Progenitor cell of endocrine pancreas (in vitro differentiated cells): ENCODE data around the gene TOM1L1. TPM values are rescaled to one million over a fixed set of nuclear protein-coding genes. Genes with fewer than 3 reads are reported as not detected.
A peak's percentile ranks its signal among the peaks of the same experiment; 100 is the strongest.

Source experiments
- DNase-seq: peaks from one replicate; pipeline ENCODE4 v3.0.0; 2021; ENCODE audit warnings: low spot score; ENCODE audit not compliant: unreplicated experiment
- H3K27ac Mint-ChIP-seq: 2 replicates; pipeline ENCODE4 v1.8.0; 2021; ENCODE audit warnings: mild to moderate bottlenecking, moderate library complexity, mixed read lengths
- H3K27me3 Mint-ChIP-seq: 2 replicates; pipeline ENCODE4 v1.8.0; 2021; ENCODE audit warnings: mixed read lengths
- H3K36me3 Mint-ChIP-seq: 2 replicates; pipeline ENCODE4 v1.8.0; 2022; ENCODE audit warnings: mixed read lengths; ENCODE audit not compliant: insufficient read depth
- H3K4me1 Mint-ChIP-seq: 2 replicates; pipeline ENCODE4 v1.8.0; 2021; ENCODE audit warnings: low read depth, mixed read lengths
- H3K4me3 Mint-ChIP-seq: 2 replicates; pipeline ENCODE4 v1.8.0; 2021; ENCODE audit warnings: low read depth, mild to moderate bottlenecking, moderate library complexity, mixed read lengths
- H3K9me3 Mint-ChIP-seq: 2 replicates; pipeline ENCODE4 v1.8.0; 2021; ENCODE audit warnings: low read depth, mixed read lengths
- total RNA-seq: library from RNA; stranded (reverse); gene quantifications from 2 replicates; pipeline ENCODE4 v1.2.1, GENCODE V29; 2021
- TF ChIP-seq, protein P1 (sequence below): fragments of 200-600 bp; sonication (generic); IDR thresholded peaks from one replicate; pipeline ENCODE4 v1.5.0; 2021; ENCODE audit warnings: antibody characterized with exemption, mild to moderate bottlenecking; ENCODE audit not compliant: unreplicated experiment

TOM1L1 gene
- total RNA-seq, 1 donor from 2014 or later = 83.1 TPM

DNA sequence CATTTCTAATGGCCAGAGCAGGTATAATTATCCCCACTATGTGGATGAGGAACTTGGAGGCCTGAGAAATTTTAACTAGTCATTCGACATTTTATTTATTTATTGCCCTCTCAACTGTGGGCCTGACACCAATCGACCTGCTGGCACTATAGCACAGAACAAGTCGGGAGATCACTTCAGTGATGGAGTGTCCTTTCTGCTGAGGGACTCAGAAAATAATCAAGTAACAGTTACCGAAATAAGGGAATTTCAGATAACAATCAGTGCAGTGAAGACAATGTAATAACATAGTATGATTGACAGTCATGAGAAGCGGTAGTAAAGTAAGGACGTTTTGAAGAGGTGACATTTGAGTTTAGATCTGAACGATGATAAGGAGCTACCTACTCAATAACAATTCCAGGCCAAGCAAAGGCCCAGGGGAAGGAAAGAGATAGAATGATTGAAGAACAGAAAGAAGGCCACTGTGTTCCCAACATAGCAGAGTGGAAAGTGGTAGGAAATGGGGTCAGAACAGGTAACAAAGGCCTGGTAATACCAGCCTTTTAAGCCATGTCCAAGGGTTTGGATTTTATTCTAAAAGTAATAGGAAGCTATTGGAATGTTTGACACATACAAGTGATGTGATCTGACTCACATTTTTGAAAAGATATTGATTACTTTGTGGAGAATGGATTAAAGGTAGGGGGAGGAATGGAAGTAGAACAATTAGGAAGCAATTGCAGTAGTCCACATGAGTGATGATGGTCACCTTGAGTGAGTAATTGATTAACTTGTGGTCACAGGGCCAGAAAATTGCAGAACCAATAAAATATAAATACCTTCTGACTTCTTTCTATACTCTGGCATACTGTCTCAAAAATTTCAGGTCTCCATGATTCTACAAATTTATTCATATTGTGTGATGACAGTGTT is 69.3 kb downstream of the TOM1L1 start:
- H3K27me3 Mint-ChIP-seq = no peaks in the 10 kb centered on the region
- TF ChIP-seq, protein P1, sequence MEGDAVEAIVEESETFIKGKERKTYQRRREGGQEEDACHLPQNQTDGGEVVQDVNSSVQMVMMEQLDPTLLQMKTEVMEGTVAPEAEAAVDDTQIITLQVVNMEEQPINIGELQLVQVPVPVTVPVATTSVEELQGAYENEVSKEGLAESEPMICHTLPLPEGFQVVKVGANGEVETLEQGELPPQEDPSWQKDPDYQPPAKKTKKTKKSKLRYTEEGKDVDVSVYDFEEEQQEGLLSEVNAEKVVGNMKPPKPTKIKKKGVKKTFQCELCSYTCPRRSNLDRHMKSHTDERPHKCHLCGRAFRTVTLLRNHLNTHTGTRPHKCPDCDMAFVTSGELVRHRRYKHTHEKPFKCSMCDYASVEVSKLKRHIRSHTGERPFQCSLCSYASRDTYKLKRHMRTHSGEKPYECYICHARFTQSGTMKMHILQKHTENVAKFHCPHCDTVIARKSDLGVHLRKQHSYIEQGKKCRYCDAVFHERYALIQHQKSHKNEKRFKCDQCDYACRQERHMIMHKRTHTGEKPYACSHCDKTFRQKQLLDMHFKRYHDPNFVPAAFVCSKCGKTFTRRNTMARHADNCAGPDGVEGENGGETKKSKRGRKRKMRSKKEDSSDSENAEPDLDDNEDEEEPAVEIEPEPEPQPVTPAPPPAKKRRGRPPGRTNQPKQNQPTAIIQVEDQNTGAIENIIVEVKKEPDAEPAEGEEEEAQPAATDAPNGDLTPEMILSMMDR = no peak
- H3K4me1 Mint-ChIP-seq = peaks cover 30% of the 10 kb centered on the region
- peak overlapping the region; percentile 75 for H3K27ac Mint-ChIP-seq
- no peak overlapping the region for H3K4me3 Mint-ChIP-seq
- peaks cover 10% of the 10 kb centered on the region for H3K36me3 Mint-ChIP-seq
- no peaks in the 10 kb centered on the region for H3K9me3 Mint-ChIP-seq
- DNase-seq = no peak

DNA sequence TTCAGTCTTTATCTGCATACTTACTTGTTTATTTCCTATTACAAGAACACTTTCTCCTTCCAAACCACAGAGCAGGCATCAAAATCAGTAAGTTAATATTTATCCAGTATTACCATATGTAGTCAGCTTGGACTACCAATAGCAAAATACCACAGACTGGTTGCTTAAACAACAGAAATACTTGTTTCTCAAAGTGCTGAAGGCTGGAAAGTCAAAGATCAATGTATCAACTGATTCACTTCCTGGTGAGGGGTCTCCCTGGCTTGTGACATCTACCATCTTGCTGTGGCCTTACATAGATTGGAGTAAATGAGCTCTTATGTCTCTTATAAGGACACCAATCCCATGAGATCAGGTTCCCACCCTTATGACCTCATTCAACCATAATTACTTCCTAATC is 70.5 kb downstream of the TOM1L1 start:
- TF ChIP-seq, protein P1 = no peak
- Mint-ChIP-seq H3K4me3 (no peak overlapping the region), H3K36me3 (peaks cover 11% of the 10 kb centered on the region), H3K27me3 (no peaks in the 10 kb centered on the region), H3K9me3 (peaks cover 5% of the 10 kb centered on the region), H3K4me1 (peaks cover 32% of the 10 kb centered on the region), H3K27ac (no peak overlapping the region)
- no peak for DNase-seq

GRCh38 chr17:54971901-54972300 is 71.2 kb downstream of the TOM1L1 start:
- Mint-ChIP-seq H3K4me3 (no peak overlapping the region), H3K9me3 (peaks cover 8% of the 10 kb centered on the region), H3K27ac (no peak overlapping the region), H3K36me3 (peaks cover 15% of the 10 kb centered on the region), H3K27me3 (no peaks in the 10 kb centered on the region), H3K4me1 (peaks cover 24% of the 10 kb centered on the region)
- TF ChIP-seq, protein P1 = no peak
- no peak for DNase-seq

DNA sequence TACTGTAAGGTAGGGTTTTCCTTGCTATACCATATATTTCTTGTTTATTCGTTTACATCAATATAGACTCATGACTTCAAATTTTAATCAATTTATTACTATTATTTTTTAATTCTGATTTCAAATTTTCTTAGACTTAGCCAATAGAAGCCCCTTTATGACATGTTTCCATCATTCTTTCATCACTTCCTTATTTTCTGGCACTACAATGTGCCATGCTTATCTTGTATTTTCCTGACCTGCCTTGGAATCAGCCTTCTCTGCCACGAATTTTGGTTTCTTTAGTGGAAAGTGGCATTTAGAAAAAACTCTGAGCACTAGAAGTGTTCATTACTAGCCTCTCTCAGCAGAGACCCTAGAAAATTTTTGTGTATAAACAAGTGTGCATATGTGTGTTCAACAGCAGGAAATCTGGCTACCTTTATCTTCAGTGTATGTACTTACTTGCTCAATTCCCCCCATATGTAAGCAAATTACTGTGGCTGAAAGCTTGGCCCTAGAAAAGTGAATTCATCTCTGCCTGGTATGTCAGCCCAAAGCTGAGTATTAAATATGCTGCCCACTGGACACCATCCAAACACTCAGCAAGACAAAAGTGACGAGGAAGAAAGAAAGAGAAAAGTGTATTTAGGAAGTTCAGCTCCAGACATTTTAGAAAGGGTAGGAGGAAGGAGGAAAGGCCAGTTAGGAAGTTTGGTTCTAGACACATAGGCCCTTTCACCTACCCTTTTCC is 71.9 kb downstream of the TOM1L1 start:
- H3K4me1 Mint-ChIP-seq = peaks cover 19% of the 10 kb centered on the region

GRCh38 chr17:54974759-54975158 is 74.1 kb downstream of the TOM1L1 start:
- no peak for DNase-seq
- TF ChIP-seq, protein P1 = no peak
- Mint-ChIP-seq H3K4me1 (peaks cover 19% of the 10 kb centered on the region), H3K9me3 (peaks cover 23% of the 10 kb centered on the region), H3K27me3 (no peaks in the 10 kb centered on the region), H3K4me3 (no peak overlapping the region), H3K36me3 (peaks cover 28% of the 10 kb centered on the region), H3K27ac (no peak overlapping the region)

More for the DNA sequence above, 71.9 kb downstream of the TOM1L1 start:
- Mint-ChIP-seq H3K27ac (peak overlapping the region; percentile 14), H3K4me3 (no peak overlapping the region), H3K36me3 (peaks cover 17% of the 10 kb centered on the region), H3K27me3 (no peaks in the 10 kb centered on the region), H3K9me3 (peaks cover 9% of the 10 kb centered on the region)
- TF ChIP-seq, protein P1 = no peak
- DNase-seq = no peak
